ENCODE results near the gene CACNG4. TPM values are rescaled to one million over a fixed set of nuclear protein-coding genes. Genes with fewer than 3 reads are reported as not detected.

CACNG4 gene
- total RNA-seq, 1 donor from 2014 or later: 0.74 TPM

- H3K4me1 ChIP-seq: no peaks in the 10 kb centered on the region
- TF ChIP-seq POLR2A (IDR thresholded peaks at IDR 0.05) (no peak), POLR2AphosphoS5 (IDR thresholded peaks at IDR 0.05; ENCODE audit: insufficient read depth in 1 of 2, low read depth in 1 of 2) (no peak), CTCF (IDR thresholded peaks at IDR 0.05) (no peak)
- intact Hi-C loops (cut with DNase I): no loop called here
- H3K27ac ChIP-seq: no peak overlapping the region
- H3K27me3 ChIP-seq: no peaks in the 10 kb centered on the region
- DNase-seq (ENCODE audit: extremely low spot score in 2 of 2): no peak
- no peak overlapping the region for H3K4me3 ChIP-seq
- H3K9me3 ChIP-seq: no peaks in the 10 kb centered on the region
- no peaks in the 10 kb centered on the region for H3K36me3 ChIP-seq
These were observed 25.9 kb upstream of the CACNG4 start for GRCh38 chr17:66938656-66939055.

DNA sequence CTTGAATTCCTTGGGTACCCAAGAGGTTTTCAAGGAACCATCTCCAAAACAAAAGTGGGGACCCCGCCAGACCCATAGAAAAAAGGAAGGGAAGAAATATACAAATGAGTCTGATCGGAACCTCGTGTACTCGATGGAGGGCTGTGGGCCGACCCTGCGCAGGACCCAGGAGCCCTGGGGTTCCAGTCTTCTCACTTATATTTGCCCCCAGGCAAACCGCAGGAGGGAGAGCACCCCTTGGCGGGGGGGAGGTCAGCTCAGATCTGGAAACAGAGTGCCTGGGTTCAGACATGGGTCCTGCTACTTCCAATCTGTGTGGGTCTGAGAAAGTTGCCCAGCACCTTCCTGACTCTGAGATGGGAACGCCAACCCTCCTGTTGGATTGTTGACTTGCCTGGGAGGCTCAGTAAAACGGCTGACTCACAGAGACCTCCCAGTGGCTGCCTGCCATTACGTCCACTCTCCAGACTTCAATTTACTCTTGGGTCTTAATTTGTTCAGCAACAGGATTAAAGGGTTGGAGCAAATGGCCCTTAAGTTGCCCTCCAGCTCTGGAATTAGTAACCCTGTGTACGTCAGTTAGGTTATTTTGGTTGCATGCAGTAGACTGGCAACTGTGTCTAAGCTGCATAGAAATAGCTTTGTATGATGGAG lies 24.9 kb upstream of the CACNG4 start:
- H3K27ac ChIP-seq: no peak overlapping the region
- intact Hi-C loops (cut with DNase I): no loop called here

DNA sequence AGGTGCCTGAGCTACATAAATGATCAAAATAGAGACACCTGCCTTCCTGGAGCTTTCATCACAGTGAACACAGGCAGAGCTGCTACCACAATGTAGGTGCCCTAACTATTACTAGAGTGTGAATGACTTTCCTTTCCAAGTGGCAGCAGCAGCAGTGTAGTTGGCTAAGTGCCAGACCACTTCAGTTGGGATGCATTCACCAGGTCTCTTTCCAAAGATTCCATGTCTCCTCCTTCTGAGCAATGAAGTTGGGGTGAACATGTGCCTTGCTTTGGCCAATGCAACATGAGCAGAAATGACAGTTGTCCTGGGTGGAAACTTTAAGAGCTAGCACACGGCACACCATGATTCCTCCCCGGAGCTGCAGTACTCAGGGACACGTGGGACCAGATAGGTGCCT lies 23.3 kb upstream of the CACNG4 start:
- TF ChIP-seq POLR2AphosphoS5 (IDR thresholded peaks at IDR 0.05; ENCODE audit: insufficient read depth in 1 of 2, low read depth in 1 of 2): no peak
- TF ChIP-seq CTCF (IDR thresholded peaks at IDR 0.05): no peak
- TF ChIP-seq POLR2A (IDR thresholded peaks at IDR 0.05): no peak
- H3K4me1 ChIP-seq: peaks cover 17% of the 10 kb centered on the region
- intact Hi-C loops (cut with DNase I): no loop called here
- H3K9me3 ChIP-seq: no peaks in the 10 kb centered on the region
- no peak overlapping the region for H3K4me3 ChIP-seq
- H3K27me3 ChIP-seq: no peaks in the 10 kb centered on the region
- no peak overlapping the region for H3K27ac ChIP-seq
- DNase-seq (ENCODE audit: extremely low spot score in 2 of 2): no peak
- no peaks in the 10 kb centered on the region for H3K36me3 ChIP-seq

More for the DNA sequence above, 24.9 kb upstream of the CACNG4 start:
- DNase-seq (ENCODE audit: extremely low spot score in 2 of 2): no peak
- TF ChIP-seq POLR2AphosphoS5 (IDR thresholded peaks at IDR 0.05; ENCODE audit: insufficient read depth in 1 of 2, low read depth in 1 of 2) (no peak), POLR2A (IDR thresholded peaks at IDR 0.05) (no peak), CTCF (IDR thresholded peaks at IDR 0.05) (no peak)
- H3K27me3 ChIP-seq: no peaks in the 10 kb centered on the region
- no peaks in the 10 kb centered on the region for H3K9me3 ChIP-seq
- H3K4me1 ChIP-seq: peaks cover 5% of the 10 kb centered on the region
- H3K36me3 ChIP-seq: no peaks in the 10 kb centered on the region
- H3K4me3 ChIP-seq: no peak overlapping the region

DNA sequence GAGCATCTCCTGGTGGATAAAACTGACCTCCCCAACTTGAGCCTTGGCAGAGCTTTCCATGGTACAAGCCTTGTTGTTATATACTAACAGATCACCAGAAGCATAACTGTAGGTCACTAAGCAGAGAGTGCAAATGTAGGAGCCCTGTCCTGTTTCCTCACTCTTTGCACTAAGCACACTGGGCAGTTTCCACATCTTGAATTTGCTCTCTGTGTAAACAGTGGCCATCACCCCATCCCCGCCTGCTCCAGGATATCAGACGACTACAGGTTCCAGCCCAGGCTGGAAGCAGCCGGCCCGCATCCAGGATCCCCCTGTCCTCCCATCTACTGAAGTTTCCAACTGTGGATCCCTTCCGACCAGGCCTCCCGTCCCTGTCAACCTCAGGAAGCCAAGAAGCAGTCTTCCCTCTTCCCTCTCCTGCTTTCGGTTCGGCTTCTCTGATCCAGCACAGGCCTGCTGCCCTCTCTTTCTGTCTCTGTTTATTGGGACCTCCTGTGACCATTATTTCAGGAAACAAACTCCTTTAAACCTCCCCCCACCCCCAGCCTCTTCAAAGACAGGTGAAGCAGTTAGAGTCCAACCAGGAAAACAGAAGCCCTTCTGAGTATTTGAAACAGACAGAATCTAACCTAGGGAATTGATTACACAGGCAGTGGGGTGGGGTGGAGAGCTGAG lies 22.6 kb upstream of the CACNG4 start:
- Histone ChIP-seq H3K27me3 (no peaks in the 10 kb centered on the region), H3K27ac (no peak overlapping the region)

More for the DNA sequence above, 22.6 kb upstream of the CACNG4 start:
- H3K36me3 ChIP-seq: no peaks in the 10 kb centered on the region
- no peak for TF ChIP-seq CTCF (IDR thresholded peaks at IDR 0.05)
- no peak for TF ChIP-seq POLR2A (IDR thresholded peaks at IDR 0.05)
- TF ChIP-seq POLR2AphosphoS5 (IDR thresholded peaks at IDR 0.05; ENCODE audit: insufficient read depth in 1 of 2, low read depth in 1 of 2): no peak
- intact Hi-C loops (cut with DNase I): no loop called here
- no peak overlapping the region for H3K4me3 ChIP-seq
- peaks cover 17% of the 10 kb centered on the region for H3K4me1 ChIP-seq
- DNase-seq (ENCODE audit: extremely low spot score in 2 of 2): no peak
- no peaks in the 10 kb centered on the region for H3K9me3 ChIP-seq

Data from vagina (tissue), 2 donors.